ENCODE measurements around the gene KIF26B.

DNA sequence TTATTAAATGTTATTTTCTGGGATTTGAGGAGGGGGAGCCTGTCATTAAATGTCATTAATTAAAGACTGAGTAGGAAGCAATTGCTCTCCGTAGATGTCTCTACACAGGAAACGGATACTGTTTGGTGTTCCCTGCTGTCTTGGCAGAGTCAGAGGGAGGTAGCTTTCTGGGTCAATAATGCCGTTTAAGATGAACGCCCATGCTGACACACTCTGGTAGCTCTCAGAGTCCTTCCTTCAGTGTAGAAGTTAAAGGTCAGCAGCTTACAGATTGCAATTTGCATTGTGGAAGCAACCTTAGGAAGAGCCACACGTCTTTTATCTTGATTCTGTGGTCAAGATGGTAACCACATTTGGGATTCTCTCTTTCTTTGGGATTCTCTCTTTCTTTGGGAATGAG is 257.5 kb downstream of the KIF26B start:
- TF ChIP-seq, protein P1, sequence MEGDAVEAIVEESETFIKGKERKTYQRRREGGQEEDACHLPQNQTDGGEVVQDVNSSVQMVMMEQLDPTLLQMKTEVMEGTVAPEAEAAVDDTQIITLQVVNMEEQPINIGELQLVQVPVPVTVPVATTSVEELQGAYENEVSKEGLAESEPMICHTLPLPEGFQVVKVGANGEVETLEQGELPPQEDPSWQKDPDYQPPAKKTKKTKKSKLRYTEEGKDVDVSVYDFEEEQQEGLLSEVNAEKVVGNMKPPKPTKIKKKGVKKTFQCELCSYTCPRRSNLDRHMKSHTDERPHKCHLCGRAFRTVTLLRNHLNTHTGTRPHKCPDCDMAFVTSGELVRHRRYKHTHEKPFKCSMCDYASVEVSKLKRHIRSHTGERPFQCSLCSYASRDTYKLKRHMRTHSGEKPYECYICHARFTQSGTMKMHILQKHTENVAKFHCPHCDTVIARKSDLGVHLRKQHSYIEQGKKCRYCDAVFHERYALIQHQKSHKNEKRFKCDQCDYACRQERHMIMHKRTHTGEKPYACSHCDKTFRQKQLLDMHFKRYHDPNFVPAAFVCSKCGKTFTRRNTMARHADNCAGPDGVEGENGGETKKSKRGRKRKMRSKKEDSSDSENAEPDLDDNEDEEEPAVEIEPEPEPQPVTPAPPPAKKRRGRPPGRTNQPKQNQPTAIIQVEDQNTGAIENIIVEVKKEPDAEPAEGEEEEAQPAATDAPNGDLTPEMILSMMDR (IDR thresholded peaks at IDR 0.05; ENCODE audit: low read length): no peak
- no peak for TF ChIP-seq EZH2 (IDR thresholded peaks at IDR 0.05; ENCODE audit: borderline replicate concordance, low read length)
